ENCODE results near the gene ARRDC5. TPM values are rescaled to one million over a fixed set of nuclear protein-coding genes. Genes with fewer than 3 reads are reported as not detected.
"Not testable (repeated sequence)": the region's sequence is repeated elsewhere in the genome, so short reads cannot be mapped to it uniquely, and the experiment has no call there.

ARRDC5 gene
- total RNA-seq, 1 experiment from 2014 or later, result not detected

GRCh38 chr19:4910594-4911281 is 8.0 kb upstream of the ARRDC5 start:
- DNase-seq (ENCODE audit: extremely low read depth, low read depth), result no peak

DNA sequence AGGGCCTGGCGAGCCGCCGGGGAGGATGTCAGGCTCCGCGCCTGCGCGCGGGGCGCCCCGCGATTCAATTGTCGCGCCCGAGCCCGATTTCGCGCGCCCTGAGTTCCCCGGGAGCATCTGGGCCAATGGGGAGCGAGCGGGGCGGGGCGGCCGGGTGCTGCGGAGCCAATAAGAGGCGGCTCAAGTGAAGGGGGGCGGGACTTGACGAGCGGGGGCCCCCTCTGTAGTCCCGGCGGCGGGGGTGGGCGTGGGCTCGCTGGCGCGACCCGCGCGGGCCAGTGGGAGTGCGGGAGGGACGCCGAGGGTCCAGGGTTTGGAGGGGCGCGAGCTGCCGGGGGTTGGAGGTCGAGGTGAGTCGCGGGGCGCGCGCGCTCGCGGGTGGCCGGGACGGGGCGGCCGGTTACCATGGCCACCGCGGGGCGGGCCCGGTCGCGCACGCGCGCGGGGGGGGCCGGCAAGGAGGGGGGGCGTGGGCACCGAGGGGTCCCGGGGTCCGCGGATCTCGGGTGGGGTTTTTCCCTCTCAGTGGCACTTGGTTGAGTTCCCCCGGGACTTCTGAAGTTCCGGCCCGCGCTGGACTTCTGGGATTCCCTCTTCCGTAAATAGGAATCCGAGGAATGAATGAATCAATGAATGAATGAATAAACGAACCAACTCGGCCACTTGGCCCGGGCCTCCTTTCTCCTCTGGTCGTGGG is 7.3 kb upstream of the ARRDC5 start:
- peak; percentile 83 for DNase-seq (ENCODE audit: extremely low read depth, low read depth)

GRCh38 chr19:4909156-4909896 is 6.6 kb upstream of the ARRDC5 start, which contains the start of gene UHRF1:
Gene UHRF1 (plus strand): TSS chr19:4909501. CDS start chr19:4910886, 1,385 bp downstream.
- no peak for DNase-seq (ENCODE audit: extremely low read depth, low read depth)

DNA sequence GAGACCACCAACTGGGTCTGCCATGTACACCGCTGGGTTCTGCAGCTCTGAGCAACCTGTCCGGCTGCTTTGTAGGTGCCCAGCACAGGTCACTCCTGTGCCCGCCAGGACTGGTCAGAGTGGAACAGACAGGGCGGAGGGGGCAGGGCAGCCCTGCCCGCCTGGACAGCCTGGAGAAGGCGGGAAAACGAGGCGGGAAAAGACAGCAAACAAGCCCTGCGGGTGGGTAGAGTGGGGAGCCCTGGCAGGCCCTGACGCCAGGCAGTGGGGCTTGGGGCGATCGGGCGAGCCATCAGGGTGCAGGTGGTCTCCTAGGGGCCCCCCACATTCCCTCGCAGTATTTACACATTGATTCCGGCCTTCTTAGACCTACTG is 6.1 kb upstream of the ARRDC5 start:
- DNase-seq (ENCODE audit: extremely low read depth, low read depth), result no peak

DNA sequence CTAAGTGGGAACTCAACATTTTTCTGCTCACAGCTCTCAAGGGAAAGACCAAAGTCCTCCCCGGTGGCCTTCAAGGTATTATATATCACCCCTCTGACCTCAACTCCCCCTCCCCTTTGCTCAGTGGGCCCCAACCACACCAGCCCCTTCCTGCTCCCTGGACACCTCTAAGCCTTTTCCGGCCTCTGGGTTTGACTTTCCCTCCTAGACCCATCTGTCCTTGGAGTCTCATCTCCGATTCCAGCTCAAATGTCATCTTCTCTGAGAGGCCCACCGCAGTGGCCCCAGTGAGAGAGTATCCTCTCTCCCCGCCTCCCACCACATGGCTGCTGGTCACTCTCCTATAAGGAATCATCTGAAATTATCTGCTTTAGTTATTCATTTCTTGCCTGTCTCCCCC is 5.7 kb upstream of the ARRDC5 start:
- no peak for DNase-seq (ENCODE audit: extremely low read depth, low read depth)

- DNase-seq (ENCODE audit: extremely low read depth, low read depth), result no peak
Measured at GRCh38 chr19:4906963-4907362, 4.3 kb upstream of the ARRDC5 start.

DNA sequence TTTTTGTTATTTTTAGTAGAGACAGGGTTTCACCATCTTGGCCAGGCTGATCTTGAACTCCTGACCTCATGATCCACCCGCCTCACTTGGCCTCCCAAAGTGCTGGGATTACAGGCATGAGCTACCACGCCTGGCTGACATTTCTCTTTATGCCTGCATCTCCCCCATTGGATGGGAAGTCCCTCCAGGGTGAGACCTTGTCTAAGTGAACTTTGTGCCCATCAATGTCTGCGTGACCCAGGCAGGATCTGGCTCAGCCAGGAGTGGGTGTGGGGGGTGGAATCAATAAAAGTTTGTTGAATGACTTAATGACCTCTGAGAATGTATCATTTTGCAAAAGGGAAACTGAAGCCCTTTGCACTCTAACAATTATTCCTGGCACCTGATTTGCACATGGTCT is 1.8 kb upstream of the ARRDC5 start:
- no peak for DNase-seq (ENCODE audit: extremely low read depth, low read depth)

GRCh38 chr19:4900879-4901278 is 1.8 kb downstream of the ARRDC5 start:
- not testable (repeated sequence) for DNase-seq (ENCODE audit: extremely low read depth, low read depth)

DNA sequence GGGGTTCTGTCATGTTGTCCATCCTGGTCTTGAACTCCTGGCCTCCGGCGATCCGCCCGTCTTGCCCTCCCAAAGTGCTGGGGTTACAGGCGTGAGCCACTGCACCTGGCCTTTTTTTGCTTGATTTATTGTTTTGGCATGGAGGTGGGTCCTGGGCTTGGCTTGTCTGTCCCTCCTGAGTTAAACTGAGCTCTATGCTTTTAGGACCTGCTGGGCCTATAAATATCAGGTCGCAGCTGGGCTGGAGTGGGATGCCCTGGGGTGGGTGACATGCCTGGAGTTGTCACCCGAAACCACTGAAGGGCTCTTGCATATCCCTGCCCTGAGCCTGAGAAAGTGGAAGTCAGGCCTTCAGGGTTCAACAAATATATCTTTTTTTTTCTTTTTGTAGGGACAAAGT is 5.5 kb downstream of the ARRDC5 start:
- DNase-seq (ENCODE audit: extremely low read depth, low read depth), result no peak

DNA sequence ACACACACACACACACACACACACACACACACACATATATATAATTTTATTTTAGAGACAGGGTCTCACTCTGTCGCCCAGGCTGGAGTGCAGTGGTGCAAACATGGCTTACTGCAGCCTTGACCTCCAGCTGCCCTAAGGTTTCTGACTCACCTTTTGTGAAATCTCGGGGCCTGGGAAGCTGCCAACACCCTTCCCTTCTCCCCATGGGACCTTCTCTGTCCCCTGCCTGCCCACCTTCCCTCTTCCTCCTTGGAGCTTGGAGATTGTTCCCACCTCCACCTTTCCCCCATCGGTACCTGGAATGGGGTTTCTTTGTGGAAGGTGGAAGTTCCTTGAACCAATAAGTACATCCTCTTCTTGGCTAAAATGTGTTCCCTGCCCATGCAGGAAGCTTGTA is 6.3 kb downstream of the ARRDC5 start:
- no peak for DNase-seq (ENCODE audit: extremely low read depth, low read depth)

GRCh38 chr19:4892962-4893361 is 9.7 kb downstream of the ARRDC5 start:
- not testable (repeated sequence) for DNase-seq (ENCODE audit: extremely low read depth, low read depth)

- no peak for DNase-seq (ENCODE audit: extremely low read depth, low read depth)
Measured at GRCh38 chr19:4891066-4891465, 11.6 kb downstream of the ARRDC5 start.

GRCh38 chr19:4889034-4889815 is 13.5 kb downstream of the ARRDC5 start:
- no peak for DNase-seq (ENCODE audit: extremely low read depth, low read depth)

DNA sequence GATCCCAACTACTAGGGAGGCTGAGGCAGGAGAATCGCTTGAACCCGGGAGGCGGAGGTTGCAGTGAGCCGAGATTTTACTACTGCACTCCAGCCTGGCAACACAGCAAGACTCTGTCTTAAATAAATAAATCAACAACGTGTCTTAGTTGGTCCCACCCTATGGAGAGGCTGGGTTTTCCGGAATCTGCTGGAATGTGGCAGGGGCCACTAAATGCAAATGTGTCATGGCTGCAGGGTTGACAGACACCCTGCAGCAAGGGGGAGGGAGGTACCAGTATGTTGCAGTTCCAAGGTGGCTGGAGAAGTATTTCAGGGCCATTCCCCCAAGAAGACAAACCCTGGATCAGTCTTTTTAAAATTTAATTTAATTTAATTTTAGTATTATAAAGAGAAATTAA is 14.9 kb downstream of the ARRDC5 start:
- DNase-seq (ENCODE audit: extremely low read depth, low read depth), result not testable (repeated sequence)

- not testable (repeated sequence) for DNase-seq (ENCODE audit: extremely low read depth, low read depth)
Measured at GRCh38 chr19:4884993-4885392, 17.7 kb downstream of the ARRDC5 start.

- DNase-seq (ENCODE audit: extremely low read depth, low read depth), result not testable (repeated sequence)
Measured at GRCh38 chr19:4882874-4883273, 19.8 kb downstream of the ARRDC5 start.

- DNase-seq (ENCODE audit: extremely low read depth, low read depth), result no peak
Measured at GRCh38 chr19:4879041-4879440, 23.7 kb downstream of the ARRDC5 start.

DNA sequence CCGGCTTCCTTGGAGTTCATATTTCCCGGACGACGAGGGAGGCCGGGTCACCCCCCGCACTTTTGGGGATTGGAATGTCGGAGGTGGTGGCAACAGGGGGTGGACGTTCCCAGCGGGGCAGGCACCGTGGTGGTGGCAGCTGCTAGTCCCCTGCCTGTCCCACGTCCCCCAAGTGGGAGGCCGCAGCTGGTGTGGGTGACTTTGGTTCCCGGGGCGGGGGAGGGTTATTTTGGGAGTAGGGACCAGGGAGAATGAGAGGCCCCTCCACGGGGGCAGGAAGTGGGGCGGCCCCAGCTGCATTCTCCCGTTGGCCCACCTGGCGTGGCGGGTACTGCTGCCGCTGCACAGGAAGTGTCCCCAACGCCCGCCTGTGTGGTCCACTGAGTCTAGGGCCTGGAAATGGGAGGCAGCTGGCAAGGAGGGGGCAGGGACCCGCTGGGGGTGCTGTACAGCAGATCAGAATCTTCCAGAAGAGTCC is 24.2 kb downstream of the ARRDC5 start:
- DNase-seq (ENCODE audit: extremely low read depth, low read depth), result no peak

- DNase-seq (ENCODE audit: extremely low read depth, low read depth), result no peak
Measured at GRCh38 chr19:4877753-4878490, 24.8 kb downstream of the ARRDC5 start.

- DNase-seq (ENCODE audit: extremely low read depth, low read depth), result no peak
Measured at GRCh38 chr19:4873930-4874329, 28.8 kb downstream of the ARRDC5 start.

Data from NCI-H460 (cell line).